ENCODE data around the gene ALX3.
"Not testable (repeated sequence)": the region's sequence is repeated elsewhere in the genome, so short reads cannot be mapped to it uniquely, and the experiment has no call there.

ALX3 gene

GRCh38 chr1:110088739-110089316 lies 18.4 kb upstream of the ALX3 start:
- no peak for DNase-seq

GRCh38 chr1:110087812-110088738 lies 17.6 kb upstream of the ALX3 start:
- peak; percentile 54 for DNase-seq

GRCh38 chr1:110086961-110087360 lies 16.5 kb upstream of the ALX3 start:
- DNase-seq: no peak

GRCh38 chr1:110085671-110086070 lies 15.2 kb upstream of the ALX3 start:
- DNase-seq: no peak

GRCh38 chr1:110084227-110085078 lies 14.0 kb upstream of the ALX3 start:
- DNase-seq: no peak

- no peak for DNase-seq
These were observed 13.4 kb upstream of the ALX3 start for GRCh38 chr1:110083866-110084226.

GRCh38 chr1:110083061-110083865 lies 12.8 kb upstream of the ALX3 start:
- DNase-seq: no peak

GRCh38 chr1:110082477-110082876 lies 12.0 kb upstream of the ALX3 start:
- DNase-seq: no peak

- DNase-seq: no peak
These were observed 10.6 kb upstream of the ALX3 start for GRCh38 chr1:110081061-110081460.

- not testable (repeated sequence) for DNase-seq
These were observed 9.5 kb upstream of the ALX3 start for GRCh38 chr1:110079995-110080394.

GRCh38 chr1:110076789-110077500 lies 6.5 kb upstream of the ALX3 start:
- DNase-seq: no peak

- DNase-seq: no peak
These were observed 3.7 kb upstream of the ALX3 start for GRCh38 chr1:110074166-110074565.

GRCh38 chr1:110070282-110070669 lies 196 bp downstream of the ALX3 start:
- DNase-seq: no peak

GRCh38 chr1:110069404-110070281 lies 829 bp downstream of the ALX3 start:
- DNase-seq: no peak

- no peak for DNase-seq
These were observed 1.6 kb downstream of the ALX3 start for GRCh38 chr1:110068646-110069403.

GRCh38 chr1:110067893-110068645 lies 2.4 kb downstream of the ALX3 start:
- no peak for DNase-seq

GRCh38 chr1:110067479-110067892 lies 3.0 kb downstream of the ALX3 start:
- no peak for DNase-seq

GRCh38 chr1:110065841-110066240 lies 4.6 kb downstream of the ALX3 start:
- no peak for DNase-seq

GRCh38 chr1:110064576-110065337 lies 5.7 kb downstream of the ALX3 start:
- no peak for DNase-seq

Measured in NCI-H774 (cell line).